ENCODE measurements around the gene CDC42EP1.
"Not testable (repeated sequence)": the region's sequence is repeated elsewhere in the genome, so short reads cannot be mapped to it uniquely, and the experiment has no call there.

The CDC42EP1 gene

GRCh38 chr22:37578002-37578401 lies 17.7 kb downstream of the CDC42EP1 start:
- no peak for DNase-seq (ENCODE audit: low read depth in 2 of 2, low spot score in 1 of 2)

- no peak for DNase-seq (ENCODE audit: low read depth in 2 of 2, low spot score in 1 of 2)
Observed at GRCh38 chr22:37581504-37581903, 21.2 kb downstream of the CDC42EP1 start.

- no peak for DNase-seq (ENCODE audit: low read depth in 2 of 2, low spot score in 1 of 2)
Observed at GRCh38 chr22:37582526-37582925, 22.2 kb downstream of the CDC42EP1 start.

- no peak for DNase-seq (ENCODE audit: low read depth in 2 of 2, low spot score in 1 of 2)
Observed at GRCh38 chr22:37588546-37589215, 28.4 kb downstream of the CDC42EP1 start.

- DNase-seq (ENCODE audit: low read depth in 2 of 2, low spot score in 1 of 2) = no peak
Observed at GRCh38 chr22:37589636-37590035, 29.4 kb downstream of the CDC42EP1 start.

- not testable (repeated sequence) for DNase-seq (ENCODE audit: low read depth in 2 of 2, low spot score in 1 of 2)
Observed at GRCh38 chr22:37591081-37591480, 30.8 kb downstream of the CDC42EP1 start.

GRCh38 chr22:37591823-37592404 lies 31.6 kb downstream of the CDC42EP1 start:
- DNase-seq (ENCODE audit: low read depth in 2 of 2, low spot score in 1 of 2) = no peak

- DNase-seq (ENCODE audit: low read depth in 2 of 2, low spot score in 1 of 2) = no peak
Observed at GRCh38 chr22:37594237-37594636, 34.0 kb downstream of the CDC42EP1 start.

- no peak for DNase-seq (ENCODE audit: low read depth in 2 of 2, low spot score in 1 of 2)
Observed at GRCh38 chr22:37599153-37599552, 38.9 kb downstream of the CDC42EP1 start.

GRCh38 chr22:37601203-37601539 lies 40.9 kb downstream of the CDC42EP1 start:
- no peak for DNase-seq (ENCODE audit: low read depth in 2 of 2, low spot score in 1 of 2)

- DNase-seq (ENCODE audit: low read depth in 2 of 2, low spot score in 1 of 2) = no peak
Observed at GRCh38 chr22:37601540-37602442, 41.5 kb downstream of the CDC42EP1 start.

- not testable (repeated sequence) for DNase-seq (ENCODE audit: low read depth in 2 of 2, low spot score in 1 of 2)
Observed at GRCh38 chr22:37602546-37603277, 42.4 kb downstream of the CDC42EP1 start.

GRCh38 chr22:37604074-37604473 lies 43.8 kb downstream of the CDC42EP1 start:
- no peak for DNase-seq (ENCODE audit: low read depth in 2 of 2, low spot score in 1 of 2)

- peak in 1 of 2 donors; percentile 18 for DNase-seq (ENCODE audit: low read depth in 2 of 2, low spot score in 1 of 2)
Observed at GRCh38 chr22:37604875-37605274, 44.6 kb downstream of the CDC42EP1 start.

- peak; percentile 75 to 85 for DNase-seq (ENCODE audit: low read depth in 2 of 2, low spot score in 1 of 2)
Observed at GRCh38 chr22:37607010-37607934, 47.0 kb downstream of the CDC42EP1 start.

- no peak for DNase-seq (ENCODE audit: low read depth in 2 of 2, low spot score in 1 of 2)
Observed at GRCh38 chr22:37607935-37608476, 47.7 kb downstream of the CDC42EP1 start.

- DNase-seq (ENCODE audit: low read depth in 2 of 2, low spot score in 1 of 2) = peak; percentile 85 to 93
Observed at GRCh38 chr22:37608477-37609239, 48.4 kb downstream of the CDC42EP1 start, which contains the start of gene GGA1. Gene GGA1, plus strand, starts transcription at chr22:37608834. Its CDS starts 27 bp downstream, at chr22:37608861.

GRCh38 chr22:37609240-37610152 lies 49.2 kb downstream of the CDC42EP1 start:
- DNase-seq (ENCODE audit: low read depth in 2 of 2, low spot score in 1 of 2) = no peak
